GM21360 (cell line): ENCODE measurements around the gene MAPKAPK3.
A peak's percentile ranks its signal among the peaks of the same experiment; 100 is the strongest.

Experiments
- ATAC-seq: cut with Tn5 transposase; IDR thresholded peaks from one replicate; pipeline ENCODE4 v1.9.1; 2021; ENCODE audit warnings: mild to moderate bottlenecking, moderate library complexity; ENCODE audit not compliant: unreplicated experiment

Gene MAPKAPK3

GRCh38 chr3:50607271-50608091 lies 9.5 kb upstream of the MAPKAPK3 start:
- no peak for ATAC-seq

- no peak for ATAC-seq
These were observed 8.7 kb upstream of the MAPKAPK3 start for GRCh38 chr3:50608278-50608677.

GRCh38 chr3:50609071-50609762 lies 7.7 kb upstream of the MAPKAPK3 start:
- ATAC-seq = no peak

- ATAC-seq = no peak
These were observed 7.2 kb upstream of the MAPKAPK3 start for GRCh38 chr3:50609763-50610085.

GRCh38 chr3:50610181-50610971 lies 6.6 kb upstream of the MAPKAPK3 start:
- no peak for ATAC-seq

- ATAC-seq = no peak
These were observed 5.9 kb upstream of the MAPKAPK3 start for GRCh38 chr3:50610992-50611463.

GRCh38 chr3:50611464-50612233 lies 5.3 kb upstream of the MAPKAPK3 start, which contains the start of gene CISH:
Gene CISH (minus strand): TSS chr3:50611774. CDS start chr3:50611650, 124 bp downstream.
- ATAC-seq = peak; percentile 56

- ATAC-seq = no peak
These were observed 4.6 kb upstream of the MAPKAPK3 start for GRCh38 chr3:50612234-50612882.

- ATAC-seq = no peak
These were observed 3.7 kb upstream of the MAPKAPK3 start for GRCh38 chr3:50612970-50613846.

GRCh38 chr3:50615190-50615589 lies 1.8 kb upstream of the MAPKAPK3 start:
- ATAC-seq = no peak

GRCh38 chr3:50616003-50616769 lies 765 bp upstream of the MAPKAPK3 start:
- no peak for ATAC-seq

GRCh38 chr3:50616770-50617095 lies 218 bp upstream of the MAPKAPK3 start:
- peak; percentile 65 for ATAC-seq

- ATAC-seq = no peak
These were observed 1.0 kb downstream of the MAPKAPK3 start for GRCh38 chr3:50617911-50618481.

GRCh38 chr3:50620420-50620819 lies 3.5 kb downstream of the MAPKAPK3 start:
- no peak for ATAC-seq

- no peak for ATAC-seq
These were observed 3.9 kb downstream of the MAPKAPK3 start for GRCh38 chr3:50620820-50621219.

GRCh38 chr3:50622881-50623280 lies 5.9 kb downstream of the MAPKAPK3 start:
- no peak for ATAC-seq

- no peak for ATAC-seq
These were observed 7.0 kb downstream of the MAPKAPK3 start for GRCh38 chr3:50623840-50624474.

- ATAC-seq = no peak
These were observed 7.7 kb downstream of the MAPKAPK3 start for GRCh38 chr3:50624634-50625033.
